HG03066 (cell line): Measurements from ENCODE around the gene NTPCR.
"Not testable (repeated sequence)": the region's sequence is repeated elsewhere in the genome, so short reads cannot be mapped to it uniquely, and the experiment has no call there.

Source experiments
- ATAC-seq: cut with Tn5 transposase; IDR thresholded peaks from one replicate; pipeline ENCODE4 v1.9.1; 2021; ENCODE audit warnings: low read depth; ENCODE audit not compliant: unreplicated experiment

NTPCR gene

GRCh38 chr1:232983375-232983774 is 33.0 kb downstream of the NTPCR start:
- no peak for ATAC-seq

GRCh38 chr1:232983817-232984567 is 33.6 kb downstream of the NTPCR start:
- ATAC-seq, result no peak

- no peak for ATAC-seq
These were observed 34.4 kb downstream of the NTPCR start for GRCh38 chr1:232984577-232985425.

- ATAC-seq, result no peak
These were observed 35.6 kb downstream of the NTPCR start for GRCh38 chr1:232985882-232986526.

- no peak for ATAC-seq
These were observed 36.1 kb downstream of the NTPCR start for GRCh38 chr1:232986527-232986922.

GRCh38 chr1:232987046-232987773 is 36.8 kb downstream of the NTPCR start:
- ATAC-seq, result no peak

- ATAC-seq, result no peak
These were observed 37.3 kb downstream of the NTPCR start for GRCh38 chr1:232987774-232988140.

- no peak for ATAC-seq
These were observed 38.2 kb downstream of the NTPCR start for GRCh38 chr1:232988572-232989040.

- no peak for ATAC-seq
These were observed 40.0 kb downstream of the NTPCR start for GRCh38 chr1:232990176-232991128.

GRCh38 chr1:232991238-232991637 is 40.8 kb downstream of the NTPCR start:
- no peak for ATAC-seq

- no peak for ATAC-seq
These were observed 41.8 kb downstream of the NTPCR start for GRCh38 chr1:232992227-232992626.

- no peak for ATAC-seq
These were observed 43.1 kb downstream of the NTPCR start for GRCh38 chr1:232993555-232993954.

- ATAC-seq, result no peak
These were observed 44.8 kb downstream of the NTPCR start for GRCh38 chr1:232995189-232995588.

GRCh38 chr1:232996143-232996542 is 45.7 kb downstream of the NTPCR start:
- ATAC-seq, result no peak

- no peak for ATAC-seq
These were observed 47.7 kb downstream of the NTPCR start for GRCh38 chr1:232998138-232998537.

- no peak for ATAC-seq
These were observed 48.2 kb downstream of the NTPCR start for GRCh38 chr1:232998646-232999045.

- ATAC-seq, result no peak
These were observed 49.7 kb downstream of the NTPCR start for GRCh38 chr1:232999956-233000625.

GRCh38 chr1:233003638-233004037 is 53.2 kb downstream of the NTPCR start:
- ATAC-seq, result not testable (repeated sequence)

- no peak for ATAC-seq
These were observed 54.0 kb downstream of the NTPCR start for GRCh38 chr1:233004451-233004850.
